UCSD-AML1 (cell line): ENCODE measurements around the gene SULT4A1.

ENCODE experiments used
- DNase-seq: peaks from one replicate; lab custom pipeline; 2025; ENCODE audit not compliant: unreplicated experiment; lab: John Stamatoyannopoulos, UW

The SULT4A1 gene

GRCh38 chr22:43845981-43846380 lies 16.3 kb downstream of the SULT4A1 start:
- no peak for DNase-seq

GRCh38 chr22:43844560-43845545 lies 17.5 kb downstream of the SULT4A1 start:
- no peak for DNase-seq

GRCh38 chr22:43843783-43844530 lies 18.4 kb downstream of the SULT4A1 start:
- DNase-seq, result no peak

- DNase-seq, result no peak
Measured at GRCh38 chr22:43841742-43842141, 20.6 kb downstream of the SULT4A1 start.

GRCh38 chr22:43840851-43841250 lies 21.5 kb downstream of the SULT4A1 start:
- DNase-seq, result no peak

GRCh38 chr22:43840431-43840830 lies 21.9 kb downstream of the SULT4A1 start:
- DNase-seq, result no peak

- DNase-seq, result no peak
Measured at GRCh38 chr22:43839781-43840180, 22.5 kb downstream of the SULT4A1 start.

GRCh38 chr22:43838571-43839307 lies 23.6 kb downstream of the SULT4A1 start:
- DNase-seq, result no peak

GRCh38 chr22:43838161-43838560 lies 24.2 kb downstream of the SULT4A1 start:
- no peak for DNase-seq

- no peak for DNase-seq
Measured at GRCh38 chr22:43837666-43838065, 24.6 kb downstream of the SULT4A1 start.

- DNase-seq, result no peak
Measured at GRCh38 chr22:43835736-43836135, 26.6 kb downstream of the SULT4A1 start.

- no peak for DNase-seq
Measured at GRCh38 chr22:43835166-43835565, 27.1 kb downstream of the SULT4A1 start.

GRCh38 chr22:43833286-43834240 lies 28.8 kb downstream of the SULT4A1 start:
- DNase-seq, result no peak

GRCh38 chr22:43832393-43833265 lies 29.7 kb downstream of the SULT4A1 start:
- DNase-seq, result no peak

- no peak for DNase-seq
Measured at GRCh38 chr22:43831561-43832392, 30.5 kb downstream of the SULT4A1 start.

- no peak for DNase-seq
Measured at GRCh38 chr22:43830931-43831560, 31.3 kb downstream of the SULT4A1 start.

- DNase-seq, result no peak
Measured at GRCh38 chr22:43829904-43830851, 32.1 kb downstream of the SULT4A1 start.
